Keratinocyte (primary cell): ENCODE results near the gene VSIG8. TPM values are rescaled to one million over a fixed set of nuclear protein-coding genes. Genes with fewer than 3 reads are reported as not detected.

ENCODE experiments used
- DNase-seq: peaks from one replicate; pipeline ENCODE4 v3.0.0-alpha.2; 2011; ENCODE audit warnings: low read depth, missing footprints, low spot score
- FAIRE-seq: peaks from 2 replicates; lab custom pipeline; 2011; peaks lifted over from hg19 to GRCh38; lab: Jason Lieb, UNC
- H2AFZ ChIP-seq: 2 replicates; pipeline ENCODE4 v1.6.0; 2012; ENCODE audit warnings: low read length, control low read depth, inconsistent platforms; ENCODE audit not compliant: control insufficient read depth
- H3K27ac ChIP-seq: 2 replicates; pipeline ENCODE4 v1.5.1; 2011; ENCODE audit warnings: low read length; ENCODE audit not compliant: control insufficient read depth, insufficient read depth
- H3K27me3 ChIP-seq: 3 replicates; pipeline ENCODE4 v1.6.0; 2011; ENCODE audit warnings: low read length; ENCODE audit not compliant: control insufficient read depth, insufficient read depth; ENCODE audit errors: extremely low read depth
- H3K36me3 ChIP-seq, 2 experiments: 2 replicates in 1 of 2; 3 replicates in 1 of 2; pipeline ENCODE4 v1.5.1; 2011; ENCODE audit warnings: low read length in 2 of 2, mild to moderate bottlenecking in 1 of 2; ENCODE audit not compliant: control insufficient read depth in 2 of 2, insufficient read depth in 2 of 2; ENCODE audit errors: extremely low read depth in 1 of 2
- H3K4me1 ChIP-seq: 3 replicates; pipeline ENCODE4 v1.5.1; 2011; ENCODE audit warnings: low read length; ENCODE audit not compliant: control insufficient read depth, insufficient read depth; ENCODE audit errors: extremely low read depth
- H3K4me2 ChIP-seq: 3 replicates; pipeline ENCODE4 v1.6.0; 2011; ENCODE audit warnings: low read depth, low read length; ENCODE audit not compliant: control insufficient read depth, insufficient read depth; ENCODE audit errors: extremely low read depth
- H3K4me3 ChIP-seq, 3 experiments: fragments of 200-600 bp in 1 of 3; sonication (generic) in 1 of 3; 2 replicates in 2 of 3; 3 replicates in 1 of 3; pipeline ENCODE4 v1.5.1; 2011 to 2016; ENCODE audit warnings: low read length in 3 of 3, mild to moderate bottlenecking in 3 of 3, control low read depth in 2 of 3, inconsistent platforms in 1 of 3, low read depth in 1 of 3, mixed read lengths in 1 of 3, mixed run types in 1 of 3, moderate library complexity in 1 of 3; ENCODE audit not compliant: control insufficient read depth in 2 of 3, insufficient read depth in 2 of 3; ENCODE audit errors: extremely low read depth in 1 of 3
- H3K79me2 ChIP-seq: 2 replicates; pipeline ENCODE4 v1.6.0; 2012; ENCODE audit warnings: low read length; ENCODE audit not compliant: control insufficient read depth, insufficient read depth
- H3K9ac ChIP-seq: 3 replicates; pipeline ENCODE4 v1.6.0; 2011; ENCODE audit warnings: low read length; ENCODE audit not compliant: control insufficient read depth, insufficient read depth; ENCODE audit errors: extremely low read depth
- H3K9me1 ChIP-seq: 3 replicates; pipeline ENCODE4 v1.6.0; 2011; ENCODE audit warnings: low read length; ENCODE audit not compliant: control insufficient read depth, insufficient read depth; ENCODE audit errors: extremely low read depth
- H3K9me3 ChIP-seq: 2 replicates; pipeline ENCODE4 v1.5.1; 2012; ENCODE audit warnings: low read depth, low read length; ENCODE audit not compliant: control insufficient read depth
- H4K20me1 ChIP-seq: 3 replicates; pipeline ENCODE4 v1.6.0; 2011; ENCODE audit warnings: low read length; ENCODE audit not compliant: control insufficient read depth, insufficient read depth; ENCODE audit errors: extremely low read depth
- CTCF ChIP-seq, 3 experiments: IDR thresholded peaks in 1 of 3; conservative IDR thresholded peaks in 1 of 3; optimal IDR thresholded peaks in 1 of 3; 2 replicates in 2 of 3; 3 replicates in 1 of 3; pipeline versions ENCODE3 to v1.5.1; 2011; ENCODE audit warnings: low read length in 3 of 3, mild to moderate bottlenecking in 3 of 3, moderate library complexity in 2 of 3, control low read depth in 1 of 3, inconsistent platforms in 1 of 3; ENCODE audit not compliant: insufficient read depth in 2 of 3; ENCODE audit errors: extremely low read depth in 1 of 3
- EZH2 ChIP-seq: IDR thresholded peaks from one replicate; pipeline ENCODE4 v1.6.1; 2012; ENCODE audit warnings: inconsistent platforms, mild to moderate bottlenecking, low read length, moderate library complexity
- dilution Hi-C: fragments of 300-500 bp; cut with MboI; formaldehyde crosslinking; loops from one replicate; pipeline ENCODE4 v1.7.0; 2020; ENCODE audit warnings: low sequenced_read_pairs; ENCODE audit not compliant: extremely low pct_ligation_motif_present
- polyA plus RNA-seq, 5 experiments: library from polyadenylated mRNA; depleted of rRNA in 3 of 5; stranded (reverse) in 3 of 5; stranded (forward) in 1 of 5; unstranded in 1 of 5; fragments of >200 nt; gene quantifications; 1 replicate in 1 of 5; 2 replicates in 3 of 5; 3 replicates in 1 of 5; pipeline versions ENCODE4 v1.2.1 to v1.2.3, GENCODE V29; 2011 to 2012; ENCODE audit warnings: missing spikeins in 2 of 5, low read depth in 1 of 5, low replicate concordance in 1 of 5

The VSIG8 gene
- polyA plus RNA-seq, 1 donor (not counting 4 experiments of a cell fraction or from before 2014, with no cell fraction given): 0.56 TPM

DNA sequence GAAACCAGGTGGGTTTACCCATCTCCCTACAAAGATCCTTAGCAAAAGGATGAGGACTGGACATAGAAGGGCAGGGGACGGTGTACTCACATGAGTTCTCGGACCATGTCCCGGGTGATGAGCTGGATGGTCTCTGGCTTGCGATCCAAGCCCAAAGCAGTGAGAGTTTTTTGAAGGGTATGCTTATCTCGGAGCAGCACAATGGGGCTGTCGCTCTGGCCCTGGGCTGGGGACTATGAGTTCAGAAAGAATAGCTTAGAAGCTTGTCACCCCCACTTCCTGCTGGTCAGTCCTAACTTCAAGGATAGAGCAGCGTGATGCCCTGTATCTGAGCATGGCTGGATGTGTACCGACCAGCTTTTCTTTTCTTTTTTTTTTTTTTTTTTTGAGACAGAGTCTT lies 27.9 kb upstream of the VSIG8 start:
- no peaks in the 10 kb centered on the region for H3K79me2 ChIP-seq
- H3K4me2 ChIP-seq: no peak overlapping the region
- FAIRE-seq (no peak), DNase-seq (no peak)
- no peaks in the 10 kb centered on the region for H3K36me3 ChIP-seq
- no peaks in the 10 kb centered on the region for H3K9me3 ChIP-seq
- peaks cover 19% of the 10 kb centered on the region for H3K4me1 ChIP-seq
- dilution Hi-C loops: no loop called here
- H3K9me1 ChIP-seq: no peaks in the 10 kb centered on the region
- no peak overlapping the region for H3K9ac ChIP-seq
- no peak for TF ChIP-seq CTCF (optimal IDR thresholded peaks at IDR 0.05 in 1 of 3, IDR thresholded peaks at IDR 0.05 in 1 of 3, conservative IDR thresholded peaks at IDR 0.05 in 1 of 3; ENCODE audit: extremely low read depth in 1 of 3, insufficient read depth in 2 of 3, low read length in 3 of 3)
- no peak for TF ChIP-seq EZH2
- no peak overlapping the region for H2AFZ ChIP-seq
- H3K27ac ChIP-seq: no peak overlapping the region
- no peak overlapping the region for H3K4me3 ChIP-seq
- H3K27me3 ChIP-seq: no peaks in the 10 kb centered on the region
- H4K20me1 ChIP-seq: no peaks in the 10 kb centered on the region

GRCh38 chr1:159889821-159890252 lies 27.4 kb upstream of the VSIG8 start:
- FAIRE-seq (peak; percentile 94), DNase-seq (no peak)
- Histone ChIP-seq H3K4me1 (peaks cover 19% of the 10 kb centered on the region), H3K9me3 (no peaks in the 10 kb centered on the region), H3K27ac (no peak overlapping the region), H3K36me3 (no peaks in the 10 kb centered on the region), H3K27me3 (no peaks in the 10 kb centered on the region), H3K9ac (no peak overlapping the region), H2AFZ (peak overlapping the region; percentile 51), H4K20me1 (no peaks in the 10 kb centered on the region), H3K4me3 (no peak overlapping the region), H3K9me1 (no peaks in the 10 kb centered on the region), H3K4me2 (peak overlapping the region; percentile 54), H3K79me2 (no peaks in the 10 kb centered on the region)
- TF ChIP-seq CTCF (optimal IDR thresholded peaks at IDR 0.05 in 1 of 3, IDR thresholded peaks at IDR 0.05 in 1 of 3, conservative IDR thresholded peaks at IDR 0.05 in 1 of 3; ENCODE audit: extremely low read depth in 1 of 3, insufficient read depth in 2 of 3, low read length in 3 of 3): no peak
- TF ChIP-seq EZH2: no peak
- dilution Hi-C loops: loop anchor here (5.0 kb wide), 1 partner anchor 93 kb away; no protein-coding TSS in a partner anchor
